Naive B cell (primary cell): Measurements from ENCODE around the gene FOSL2. TPM values are rescaled to one million over a fixed set of nuclear protein-coding genes. Genes with fewer than 3 reads are reported as not detected.

Experiments used
- ATAC-seq, 2 donors: fragments of 150-1000 bp; cut with Tn5 transposase; 2 replicates each; pipeline ENCODE4 v1.10.0; 2021; ENCODE audit warnings: low read depth in 2 of 2, mild to moderate bottlenecking in 2 of 2, moderate library complexity in 2 of 2
- DNase-seq: peaks from one replicate; pipeline ENCODE4 v3.0.0; 2022
- H3K27ac Mint-ChIP-seq, 6 donors: one replicate each; pipeline ENCODE4 v1.8.0; 2020 to 2022; ENCODE audit warnings: mild to moderate bottlenecking in 6 of 6, mixed read lengths in 6 of 6, moderate library complexity in 5 of 6, inconsistent platforms in 2 of 6
- H3K27me3 Mint-ChIP-seq, 3 donors: one replicate each; pipeline ENCODE4 v1.8.0; 2021 to 2022; ENCODE audit warnings: mixed read lengths in 3 of 3, mild to moderate bottlenecking in 1 of 3
- H3K36me3 Mint-ChIP-seq, 2 donors: one replicate each; pipeline ENCODE4 v1.8.0; 2020 to 2022; ENCODE audit warnings: mixed read lengths in 2 of 2, inconsistent platforms in 1 of 2, mild to moderate bottlenecking in 1 of 2
- H3K4me1 Mint-ChIP-seq, 3 donors: one replicate each; pipeline ENCODE4 v1.8.0; 2020 to 2022; ENCODE audit warnings: mixed read lengths in 3 of 3, inconsistent platforms in 1 of 3, mild to moderate bottlenecking in 1 of 3, moderate library complexity in 1 of 3
- H3K4me3 Mint-ChIP-seq, 8 donors: one replicate each; pipeline ENCODE4 v1.8.0; 2020 to 2022; ENCODE audit warnings: mild to moderate bottlenecking in 8 of 8, mixed read lengths in 8 of 8, moderate library complexity in 8 of 8, inconsistent platforms in 2 of 8
- H3K9me3 Mint-ChIP-seq, 7 donors: one replicate each; pipeline ENCODE4 v1.8.0; 2020 to 2022; ENCODE audit warnings: mixed read lengths in 7 of 7, mild to moderate bottlenecking in 5 of 7, inconsistent platforms in 2 of 7, moderate library complexity in 1 of 7
- polyA plus RNA-seq, 6 donors: library from polyadenylated mRNA; unstranded; fragments of 300-500 nt; fragmentation: Illumina TruSeq; gene quantifications; one replicate each; pipeline ENCODE4 v1.2.3, GENCODE V29; 2021; ENCODE audit warnings: low read depth in 6 of 6

Gene FOSL2
- polyA plus RNA-seq = under 1 TPM; 0.06 to 0.77 (median 0.11) TPM

DNA sequence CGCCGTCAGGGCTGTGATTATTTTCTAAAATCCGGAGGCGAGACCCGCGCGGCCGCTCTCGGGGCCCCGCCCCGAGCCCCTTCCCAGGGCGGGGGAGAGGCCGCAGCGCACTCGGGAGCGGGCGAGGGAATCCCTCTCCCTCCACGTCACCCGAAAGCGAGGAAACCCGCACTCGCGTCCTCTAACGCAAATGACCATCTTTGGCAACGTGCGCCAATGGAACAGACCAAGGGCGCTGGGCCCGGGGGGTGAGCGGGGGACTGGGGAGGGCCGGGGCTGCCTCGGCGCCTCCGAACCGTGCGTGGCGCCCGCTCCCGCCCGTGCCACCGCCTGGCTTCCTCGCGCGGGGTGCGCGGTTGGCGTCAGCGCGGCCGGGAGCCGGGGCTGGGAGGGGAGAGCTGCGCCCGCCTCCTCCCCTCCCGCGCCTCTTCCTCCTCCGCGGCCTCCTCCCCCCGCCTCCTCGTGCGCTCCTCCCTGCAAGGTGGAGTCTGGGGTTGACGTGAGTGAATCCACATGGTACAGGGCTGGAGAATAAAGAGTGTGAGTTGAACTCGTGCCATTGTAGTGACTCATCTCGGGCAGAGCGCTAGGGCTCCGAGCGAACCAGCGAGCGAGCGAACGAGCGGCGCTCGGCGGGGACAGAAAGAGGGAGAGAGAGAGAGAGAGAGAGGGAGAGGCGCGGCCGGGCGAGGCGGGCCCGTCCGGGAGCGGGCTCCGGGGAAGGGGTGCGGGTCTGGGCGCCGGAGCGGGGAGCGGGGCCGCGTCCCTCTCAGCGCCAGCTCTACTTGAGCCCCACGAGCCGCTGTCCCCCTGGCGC, at the start of gene FOSL2:
TSS of gene FOSL2 (plus strand) at position 562 of the 817 bp plus-strand sequence. CDS start 863 bp downstream, outside the sequence.
- Mint-ChIP-seq H3K4me1 (peaks cover 22 to 29% (median 27%) of the 10 kb centered on the region in 3 donors), H3K36me3 (no peaks in the 10 kb centered on the region), H3K27ac (peak within 1 kb of the TSS; percentile 78 to 99 (median 98)), H3K27me3 (peaks cover 10 to 40% (median 27%) of the 10 kb centered on the region in 3 donors), H3K9me3 (no peaks in the 10 kb centered on the region), H3K4me3 (peak within 1 kb of the TSS in 7 of 8 donors; percentile 87 to 99 (median 96))
- peak; percentile 74 for DNase-seq
- ATAC-seq = peak; percentile 67

DNA sequence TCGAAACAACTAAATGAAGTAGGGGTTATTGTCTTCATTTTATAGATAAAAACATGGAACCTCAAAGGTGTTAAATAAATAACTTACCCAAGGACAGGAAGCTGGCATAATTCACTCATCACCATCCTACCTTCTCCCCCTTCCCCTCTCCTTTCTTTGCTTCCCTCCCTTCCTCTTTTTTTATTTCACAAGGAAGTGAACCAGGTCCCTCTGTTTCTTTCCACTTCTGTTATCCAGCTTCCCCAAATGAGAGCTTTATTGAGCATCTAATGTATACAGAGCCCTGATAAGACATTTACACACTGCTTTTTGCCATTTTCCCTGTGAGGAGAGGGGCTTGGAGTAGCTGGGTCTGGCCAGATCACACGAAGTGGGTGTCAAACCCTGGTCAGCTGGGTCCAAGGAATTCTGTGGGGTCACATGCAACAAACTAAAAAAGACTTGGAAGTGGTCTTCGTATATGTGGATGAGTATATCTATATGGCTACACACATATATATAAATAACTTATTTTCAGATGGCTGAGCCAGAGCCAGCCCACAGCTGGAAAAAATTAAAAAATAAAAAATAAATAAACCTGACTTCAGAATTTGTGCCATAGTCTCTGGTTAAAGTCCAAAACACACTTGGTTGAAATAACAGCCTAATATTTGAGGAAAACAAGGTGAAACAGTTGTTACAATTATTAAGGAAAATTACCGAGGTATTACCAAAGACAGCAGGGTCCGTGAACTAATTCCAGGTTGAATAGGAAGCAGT, 49.3 kb upstream of the FOSL2 start:
- Mint-ChIP-seq H3K27me3 (peaks cover 0 to 4% (median 0%) of the 10 kb centered on the region in 3 donors), H3K27ac (peak overlapping the region in 1 of 6 donors; percentile 23)

DNA sequence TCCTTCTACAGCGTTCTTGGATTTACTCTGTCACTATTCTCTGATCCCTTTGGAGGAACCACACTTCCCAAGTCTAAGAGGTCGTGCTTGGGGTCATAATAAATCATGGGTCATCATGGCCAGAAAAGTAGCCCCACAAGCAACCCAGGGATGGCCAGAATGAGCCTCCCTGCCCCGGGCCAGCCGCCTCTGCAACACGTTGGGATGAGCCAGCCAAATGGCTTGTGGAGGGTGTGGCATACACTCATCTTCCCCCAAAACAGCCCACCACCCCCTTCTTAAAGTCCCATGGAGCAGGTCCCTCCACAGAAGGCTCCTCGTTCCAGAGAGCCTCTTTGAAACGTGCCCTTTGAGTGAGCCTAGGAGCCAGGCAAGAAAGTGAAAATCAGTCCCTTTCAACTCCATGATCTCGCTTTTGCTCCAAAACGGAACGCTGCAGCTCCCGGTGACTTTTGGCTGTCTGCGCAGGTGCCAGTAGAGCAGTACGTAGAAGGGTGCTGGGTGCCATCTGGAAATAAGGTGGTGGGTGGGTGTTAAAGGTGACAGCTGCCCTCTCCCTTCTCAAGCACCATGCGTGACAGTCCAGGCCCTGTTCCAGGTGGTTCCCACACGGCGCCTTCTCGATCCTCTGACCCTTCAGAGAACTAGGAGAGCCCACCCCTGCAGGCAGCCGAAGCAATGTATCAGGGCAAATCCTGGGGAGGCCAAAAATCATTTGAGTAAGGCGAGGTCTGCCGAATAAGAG, 48.5 kb upstream of the FOSL2 start:
- Mint-ChIP-seq H3K27ac (peak overlapping the region in 1 of 6 donors; percentile 14), H3K27me3 (peaks cover 0 to 11% (median 0%) of the 10 kb centered on the region in 3 donors), H3K4me1 (no peaks in the 10 kb centered on the region), H3K4me3 (no peak overlapping the region), H3K36me3 (peaks cover 2 to 3% of the 10 kb centered on the region in 2 donors), H3K9me3 (no peaks in the 10 kb centered on the region)
- no peak for DNase-seq
- ATAC-seq = no peak

More for the DNA sequence above, 49.3 kb upstream of the FOSL2 start:
- no peaks in the 10 kb centered on the region for H3K9me3 Mint-ChIP-seq
- H3K4me3 Mint-ChIP-seq = no peak overlapping the region
- ATAC-seq (no peak), DNase-seq (no peak)
- peaks cover 6 to 10% of the 10 kb centered on the region in 2 donors for H3K36me3 Mint-ChIP-seq
- no peaks in the 10 kb centered on the region for H3K4me1 Mint-ChIP-seq

DNA sequence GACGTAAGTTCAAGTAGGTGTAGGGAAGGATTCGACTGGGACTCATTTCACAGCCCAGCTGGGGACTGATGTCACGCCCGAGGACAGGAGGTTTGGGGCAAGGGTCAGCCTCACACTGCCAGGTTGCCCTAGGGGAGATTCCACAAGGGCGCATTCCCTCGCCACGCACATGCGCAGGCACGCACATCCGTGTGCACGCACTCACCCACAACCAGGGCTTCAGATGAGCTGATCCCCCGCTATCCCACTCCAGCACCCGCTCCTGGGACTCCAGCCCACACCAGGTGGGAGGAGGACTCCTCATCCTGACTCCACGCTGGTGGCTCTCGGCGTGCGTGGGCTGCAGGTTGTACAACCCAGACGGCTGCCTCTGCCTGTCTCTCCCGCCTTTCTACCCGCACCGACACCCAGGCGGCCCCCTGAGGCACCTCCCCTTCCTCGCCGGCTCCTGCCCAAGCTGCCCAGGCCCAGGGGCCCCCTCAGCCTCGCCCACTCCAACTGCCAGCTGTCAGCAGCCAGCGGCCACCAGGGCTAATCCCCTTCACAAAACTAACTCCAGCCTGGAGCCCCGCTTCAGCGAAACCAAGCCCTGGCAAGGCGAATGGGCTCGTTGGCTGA, 47.8 kb upstream of the FOSL2 start:
- Mint-ChIP-seq H3K4me3 (no peak overlapping the region), H3K9me3 (no peaks in the 10 kb centered on the region), H3K27me3 (peaks cover 0 to 15% (median 0%) of the 10 kb centered on the region in 3 donors), H3K27ac (no peak overlapping the region), H3K36me3 (peaks cover 0 to 5% of the 10 kb centered on the region in 2 donors), H3K4me1 (no peaks in the 10 kb centered on the region)
- DNase-seq = no peak
- ATAC-seq = no peak

DNA sequence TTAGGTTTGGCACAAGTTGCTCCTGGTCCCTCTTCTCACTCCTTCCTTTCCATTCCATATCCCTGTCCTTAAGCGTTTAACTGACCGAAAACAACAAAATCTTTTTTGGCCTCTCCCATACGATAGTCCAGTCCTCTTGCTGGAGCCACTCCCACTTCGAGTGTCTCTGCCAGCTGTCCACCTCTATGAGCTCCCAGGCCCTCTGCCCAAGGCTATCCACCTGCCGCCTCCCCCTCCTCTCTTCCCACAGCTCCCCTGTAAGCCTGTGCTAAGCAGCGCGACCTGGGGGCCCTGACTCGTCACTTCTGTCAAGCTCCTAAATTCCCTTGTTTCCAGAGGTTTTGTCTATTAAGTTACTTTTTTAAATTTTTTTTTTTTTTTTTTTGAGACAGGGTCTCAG, 47.0 kb upstream of the FOSL2 start:
- H3K9me3 Mint-ChIP-seq = no peaks in the 10 kb centered on the region
- H3K36me3 Mint-ChIP-seq = peaks cover 0 to 5% of the 10 kb centered on the region in 2 donors
- H3K27me3 Mint-ChIP-seq = peaks cover 0 to 15% (median 0%) of the 10 kb centered on the region in 3 donors
- DNase-seq = no peak
- no peaks in the 10 kb centered on the region for H3K4me1 Mint-ChIP-seq
- H3K4me3 Mint-ChIP-seq = no peak overlapping the region
- no peak overlapping the region for H3K27ac Mint-ChIP-seq
- ATAC-seq = no peak

DNA sequence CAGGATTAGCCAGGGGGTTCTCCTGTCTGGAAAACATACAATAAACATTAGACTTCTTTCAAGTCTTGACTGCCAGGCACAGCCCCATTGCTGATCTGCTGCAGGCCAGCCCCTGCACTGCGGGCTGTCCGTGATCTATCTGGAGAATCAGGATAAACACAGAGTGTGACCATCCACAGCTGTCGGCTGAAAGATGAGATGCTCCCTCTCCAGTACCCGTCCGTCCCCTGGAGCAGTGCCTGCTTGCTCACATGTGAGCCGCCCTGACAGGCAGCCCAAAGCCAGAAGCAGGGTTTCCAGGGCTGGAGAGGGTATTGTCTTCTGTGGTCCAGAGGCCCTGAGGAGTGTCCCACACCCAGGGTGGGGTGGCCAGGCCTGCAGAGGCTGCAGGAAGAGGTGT, 46.1 kb upstream of the FOSL2 start:
- Mint-ChIP-seq H3K36me3 (peaks cover 0 to 5% of the 10 kb centered on the region in 2 donors), H3K4me3 (no peak overlapping the region), H3K27ac (no peak overlapping the region), H3K4me1 (no peaks in the 10 kb centered on the region), H3K9me3 (no peaks in the 10 kb centered on the region), H3K27me3 (peaks cover 0 to 15% (median 0%) of the 10 kb centered on the region in 3 donors)
- DNase-seq (no peak), ATAC-seq (no peak)

DNA sequence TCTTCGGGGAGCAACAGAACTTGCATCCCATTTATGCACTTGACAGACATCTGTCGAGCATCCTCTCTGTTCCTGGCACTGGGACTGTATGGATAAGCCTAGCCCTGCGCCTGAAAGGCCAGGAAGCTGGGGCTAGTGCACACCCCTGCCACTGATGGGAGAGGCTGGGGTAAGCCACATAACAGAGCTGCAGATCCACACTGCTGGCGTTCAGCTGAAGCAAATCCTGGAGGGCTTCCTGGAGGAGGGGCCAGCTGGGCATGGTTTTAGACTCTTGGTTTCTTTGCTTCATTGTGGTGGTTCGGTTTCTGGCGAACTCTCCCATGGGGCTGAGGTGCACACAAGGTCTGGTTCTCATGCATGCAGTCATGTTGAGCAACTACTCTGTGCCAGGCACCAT, 45.5 kb upstream of the FOSL2 start:
- H3K9me3 Mint-ChIP-seq = no peaks in the 10 kb centered on the region
- no peak overlapping the region for H3K4me3 Mint-ChIP-seq
- H3K36me3 Mint-ChIP-seq = peaks cover 0 to 5% of the 10 kb centered on the region in 2 donors
- DNase-seq (no peak), ATAC-seq (no peak)
- H3K27ac Mint-ChIP-seq = no peak overlapping the region
- H3K4me1 Mint-ChIP-seq = no peaks in the 10 kb centered on the region
- H3K27me3 Mint-ChIP-seq = peaks cover 0 to 15% (median 0%) of the 10 kb centered on the region in 3 donors

DNA sequence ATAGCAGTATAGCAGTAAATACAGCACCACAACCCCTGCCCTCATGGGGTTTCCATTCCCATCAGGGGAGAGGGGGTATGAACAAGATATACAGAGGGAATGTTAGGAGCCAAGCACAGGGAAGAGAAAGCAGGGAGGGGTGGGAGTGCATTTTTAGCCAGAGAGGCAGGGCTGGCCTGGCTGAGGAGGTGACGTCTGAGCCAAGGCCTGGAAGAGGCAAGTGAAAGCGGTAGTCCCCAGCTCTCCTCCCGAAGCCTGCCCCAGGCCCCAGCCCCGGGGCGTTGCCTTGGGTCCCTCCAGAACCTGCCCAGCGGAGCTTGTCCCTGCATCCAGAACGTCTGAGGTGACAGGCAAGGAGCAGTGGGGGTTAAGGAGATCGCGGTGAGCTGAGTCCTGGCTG, 45.1 kb upstream of the FOSL2 start:
- Mint-ChIP-seq H3K9me3 (no peaks in the 10 kb centered on the region), H3K4me3 (no peak overlapping the region), H3K27me3 (peaks cover 0 to 15% (median 0%) of the 10 kb centered on the region in 3 donors), H3K27ac (no peak overlapping the region), H3K36me3 (peaks cover 0 to 5% of the 10 kb centered on the region in 2 donors), H3K4me1 (no peaks in the 10 kb centered on the region)
- ATAC-seq = no peak
- no peak for DNase-seq

DNA sequence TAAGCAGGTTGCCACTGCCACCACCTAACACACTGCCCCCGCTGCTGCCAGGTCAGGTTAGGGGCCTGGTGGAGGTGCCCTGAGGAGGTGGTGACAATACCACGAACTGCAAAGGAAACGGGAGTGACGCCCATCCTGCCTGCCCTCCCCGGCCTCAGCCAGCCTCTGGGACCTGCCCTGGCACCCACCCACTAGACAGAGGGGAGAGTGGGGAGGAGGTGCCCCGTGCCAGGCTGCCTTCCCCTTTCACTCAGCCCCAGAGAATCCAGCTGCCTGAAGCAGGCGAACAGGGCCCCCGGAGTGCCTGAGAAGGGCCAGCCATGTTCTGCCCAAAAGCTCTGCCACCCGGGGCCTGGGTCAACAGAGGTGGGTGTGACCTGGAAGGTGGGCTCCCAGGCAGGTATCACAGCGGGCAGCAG, 44.5 kb upstream of the FOSL2 start:
- H3K27ac Mint-ChIP-seq = no peak overlapping the region
- no peak overlapping the region for H3K4me3 Mint-ChIP-seq
- peaks cover 0 to 15% (median 0%) of the 10 kb centered on the region in 3 donors for H3K27me3 Mint-ChIP-seq
- H3K36me3 Mint-ChIP-seq = peaks cover 0 to 5% of the 10 kb centered on the region in 2 donors
- no peaks in the 10 kb centered on the region for H3K9me3 Mint-ChIP-seq
- ATAC-seq = peak in 1 of 2 donors; percentile 27
- DNase-seq = no peak
- H3K4me1 Mint-ChIP-seq = no peaks in the 10 kb centered on the region

DNA sequence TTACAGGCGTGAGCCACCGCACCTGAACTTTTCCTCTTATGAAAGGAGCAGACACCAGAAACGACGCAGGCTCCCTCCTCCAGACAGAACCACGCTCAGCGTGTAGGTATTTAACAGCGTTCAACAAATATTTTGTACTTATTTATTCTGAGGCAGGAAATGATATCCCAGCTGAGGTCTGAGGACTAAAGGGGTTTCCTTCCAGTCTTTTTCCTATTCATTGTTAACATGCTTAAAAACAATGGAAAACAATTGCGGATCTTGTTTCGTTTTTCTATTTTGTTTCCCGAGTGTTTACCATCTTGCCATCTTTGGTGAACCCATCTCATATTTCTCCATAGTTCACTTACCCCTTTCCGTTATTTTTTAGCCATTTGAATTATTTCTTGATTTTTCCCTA, 43.7 kb upstream of the FOSL2 start:
- H3K27me3 Mint-ChIP-seq = peaks cover 0 to 15% (median 0%) of the 10 kb centered on the region in 3 donors
- H3K9me3 Mint-ChIP-seq = no peaks in the 10 kb centered on the region
- no peak overlapping the region for H3K4me3 Mint-ChIP-seq
- no peaks in the 10 kb centered on the region for H3K4me1 Mint-ChIP-seq
- H3K27ac Mint-ChIP-seq = peak overlapping the region in 1 of 6 donors; percentile 29
- ATAC-seq = no peak
- DNase-seq = no peak
- H3K36me3 Mint-ChIP-seq = peaks cover 0 to 5% of the 10 kb centered on the region in 2 donors

DNA sequence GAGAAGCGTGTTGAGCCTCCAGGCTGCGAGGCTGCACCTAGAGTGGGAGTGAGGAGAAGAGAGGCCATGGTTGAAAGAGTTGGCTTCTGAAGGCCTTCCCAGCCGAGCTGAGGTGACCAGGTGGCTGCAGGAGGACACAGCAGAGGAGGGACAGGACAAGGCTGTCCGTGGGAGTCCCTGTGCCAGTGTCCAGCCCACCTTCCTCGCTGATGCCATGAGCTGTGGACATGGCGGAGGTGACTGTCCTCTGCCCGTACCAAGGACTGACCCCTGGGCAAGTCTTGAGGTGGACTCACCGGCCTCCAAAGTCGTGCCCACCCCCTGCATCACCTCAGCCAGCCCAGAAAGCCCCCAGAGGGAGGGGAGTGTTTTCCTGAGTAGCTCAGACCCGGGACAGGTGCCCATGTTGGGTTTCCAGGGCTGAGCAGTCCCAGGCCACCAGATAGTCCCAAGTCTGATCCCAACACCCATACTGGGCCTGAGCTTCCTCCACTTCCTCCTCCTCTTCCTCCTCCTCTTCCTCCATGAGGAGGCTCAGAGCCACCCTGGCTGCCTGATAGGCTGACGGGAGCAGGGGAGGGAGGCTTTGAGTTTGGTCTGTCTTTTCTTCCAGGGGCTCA, 43.0 kb upstream of the FOSL2 start:
- no peak for DNase-seq
- H3K27ac Mint-ChIP-seq = peak overlapping the region in 2 of 6 donors; percentile 15 to 29
- H3K27me3 Mint-ChIP-seq = peaks cover 0 to 15% (median 0%) of the 10 kb centered on the region in 3 donors
- peaks cover 0 to 5% of the 10 kb centered on the region in 2 donors for H3K36me3 Mint-ChIP-seq
- no peaks in the 10 kb centered on the region for H3K4me1 Mint-ChIP-seq
- ATAC-seq = no peak
- H3K4me3 Mint-ChIP-seq = no peak overlapping the region
- no peaks in the 10 kb centered on the region for H3K9me3 Mint-ChIP-seq

DNA sequence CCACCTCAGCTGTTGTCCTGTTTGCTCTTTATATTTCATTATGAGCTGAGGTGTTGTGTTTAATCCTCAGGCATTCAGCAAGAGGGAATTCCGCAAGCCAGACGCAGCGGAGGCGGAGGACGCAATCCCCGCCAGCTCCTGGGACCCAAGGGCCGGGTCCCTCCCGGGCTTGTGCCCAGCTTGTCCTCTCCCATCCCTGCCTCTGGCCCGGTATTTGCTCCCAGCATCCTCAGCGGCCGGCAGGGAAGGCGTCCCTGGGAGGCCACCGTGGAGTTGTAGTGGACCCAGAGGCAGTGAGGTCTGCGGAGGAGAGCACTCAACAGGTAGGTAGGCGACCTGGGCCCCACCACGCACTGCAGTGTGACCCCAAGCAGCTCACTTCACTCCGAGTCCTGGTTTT, 42.5 kb upstream of the FOSL2 start:
- Mint-ChIP-seq H3K4me1 (no peaks in the 10 kb centered on the region), H3K27ac (no peak overlapping the region), H3K27me3 (peaks cover 0 to 15% (median 0%) of the 10 kb centered on the region in 3 donors), H3K36me3 (peaks cover 0 to 5% of the 10 kb centered on the region in 2 donors), H3K4me3 (no peak overlapping the region), H3K9me3 (no peaks in the 10 kb centered on the region)
- ATAC-seq (no peak), DNase-seq (no peak)
